SK-N-SH treated with all-trans-retinoic acid at 6 μM for 48 hours (cell line): Measurements from ENCODE around the gene AK3.

Source experiments
- ATAC-seq: fragments of 200-7000 bp; cut with Tn5 transposase; 3 replicates; pipeline ENCODE4 v1.9.1; 2020; ENCODE audit warnings: mild to moderate bottlenecking, moderate library complexity
- BACH2 ChIP-seq: fragments of 250-450 bp; sonication (Bioruptor Pico); IDR thresholded peaks from 2 replicates; pipeline ENCODE4 v1.9.0; 2021; ENCODE audit warnings: mild to moderate bottlenecking, borderline replicate concordance
- CREB5 ChIP-seq: fragments of 250-450 bp; sonication (Bioruptor Pico); IDR thresholded peaks from 2 replicates; pipeline ENCODE4 v1.5.1; 2020; ENCODE audit warnings: low read depth, mild to moderate bottlenecking, moderate library complexity
- CSDC2 ChIP-seq: fragments of 250-450 bp; sonication (Bioruptor Pico); IDR thresholded peaks from 2 replicates; pipeline ENCODE4 v1.5.0; 2020; ENCODE audit warnings: mild to moderate bottlenecking, moderate library complexity
- CSRNP3 ChIP-seq: fragments of 250-450 bp; sonication (Bioruptor Pico); IDR thresholded peaks from 2 replicates; pipeline ENCODE4 v1.5.1; 2021; ENCODE audit warnings: mild to moderate bottlenecking, moderate library complexity
- ESRRG ChIP-seq: fragments of 250-450 bp; sonication (Bioruptor Pico); IDR thresholded peaks from 2 replicates; pipeline ENCODE4 v1.6.1; 2021; ENCODE audit warnings: mild to moderate bottlenecking
- GLIS3 ChIP-seq: fragments of 250-450 bp; sonication (Bioruptor Pico); IDR thresholded peaks from 2 replicates; pipeline ENCODE4 v1.5.0; 2020; ENCODE audit warnings: mild to moderate bottlenecking, moderate library complexity
- ISL1 ChIP-seq: fragments of 250-450 bp; sonication (Bioruptor Pico); IDR thresholded peaks from 2 replicates; pipeline ENCODE4 v2.1.2; 2022; ENCODE audit warnings: mild to moderate bottlenecking, moderate library complexity
- PATZ1 ChIP-seq: fragments of 250-450 bp; sonication (Bioruptor Pico); IDR thresholded peaks from 2 replicates; pipeline ENCODE4 v1.8.0; 2020; ENCODE audit warnings: mild to moderate bottlenecking, moderate library complexity, borderline replicate concordance
- POU6F1 ChIP-seq: fragments of 250-450 bp; sonication (Bioruptor Pico); IDR thresholded peaks from 2 replicates; pipeline ENCODE4 v1.8.0; 2021; ENCODE audit warnings: low read depth, mild to moderate bottlenecking, moderate library complexity, borderline replicate concordance
- PPARA ChIP-seq: fragments of 250-450 bp; sonication (Bioruptor Pico); IDR thresholded peaks from 2 replicates; pipeline ENCODE4 v1.5.0; 2020; ENCODE audit warnings: mild to moderate bottlenecking, borderline replicate concordance
- SNAI2 ChIP-seq: fragments of 250-450 bp; sonication (Bioruptor Pico); IDR thresholded peaks from 2 replicates; pipeline ENCODE4 v1.5.0; 2020; ENCODE audit warnings: mild to moderate bottlenecking, moderate library complexity
- TCF4 ChIP-seq: fragments of 250-450 bp; sonication (Bioruptor Pico); IDR thresholded peaks from 2 replicates; pipeline ENCODE4 v1.8.0; 2021; ENCODE audit warnings: mild to moderate bottlenecking, moderate library complexity, borderline replicate concordance
- TSHZ2 ChIP-seq: fragments of 250-450 bp; sonication (Bioruptor Pico); IDR thresholded peaks from 2 replicates; pipeline ENCODE4 v1.5.0; 2020; ENCODE audit warnings: mild to moderate bottlenecking, moderate library complexity
- ZC3H10 ChIP-seq: fragments of 250-450 bp; sonication (Bioruptor Pico); IDR thresholded peaks from 2 replicates; pipeline ENCODE4 v1.5.1; 2021; ENCODE audit warnings: mild to moderate bottlenecking, moderate library complexity
- ZFP3 ChIP-seq: fragments of 250-450 bp; sonication (Bioruptor Pico); IDR thresholded peaks from 2 replicates; pipeline ENCODE4 v1.5.0; 2020; ENCODE audit warnings: mild to moderate bottlenecking, moderate library complexity
- ZFP30 ChIP-seq: fragments of 450-650 bp; formaldehyde crosslinking; IDR thresholded peaks from 2 replicates; pipeline ENCODE4 v1.5.0; 2022; ENCODE audit warnings: mild to moderate bottlenecking, moderate library complexity
- ZNF565 ChIP-seq: fragments of 450-650 bp; formaldehyde crosslinking; conservative IDR thresholded peaks from 2 replicates; pipeline ENCODE4 v1.5.0; 2020; ENCODE audit warnings: low read depth, mild to moderate bottlenecking, moderate library complexity
- ZNF8 ChIP-seq: fragments of 450-650 bp; formaldehyde crosslinking; IDR thresholded peaks from 2 replicates; pipeline ENCODE4 v1.5.0; 2020; ENCODE audit warnings: mild to moderate bottlenecking, moderate library complexity

The AK3 gene

GRCh38 chr9:4771788-4772187 is 30.8 kb upstream of the AK3 start (continued):
- TF ChIP-seq PATZ1 (no peak), ZNF8 (CRISPR knock-in tag) (no peak), BACH2 (CRISPR knock-in tag) (no peak)

GRCh38 chr9:4769321-4770080 is 28.5 kb upstream of the AK3 start:
- ATAC-seq, result peak; percentile 33; the same call in 2 of the 3 replicates
- TF ChIP-seq POU6F1, result no peak
- TF ChIP-seq ISL1 (CRISPR knock-in tag), result no peak
- no peak for TF ChIP-seq ZNF8 (CRISPR knock-in tag)
- no peak for TF ChIP-seq ZFP3 (CRISPR knock-in tag)
- TF ChIP-seq GLIS3 (CRISPR knock-in tag), result no peak
- TF ChIP-seq PATZ1, result no peak
- no peak for TF ChIP-seq ESRRG (CRISPR knock-in tag)
- no peak for TF ChIP-seq ZNF565 (CRISPR knock-in tag)
- no peak for TF ChIP-seq ZFP30 (CRISPR knock-in tag)
- no peak for TF ChIP-seq BACH2 (CRISPR knock-in tag)
- no peak for TF ChIP-seq PPARA (CRISPR knock-in tag)
- no peak for TF ChIP-seq CSDC2
- TF ChIP-seq, all 23 proteins: peak for 0

- ATAC-seq, result no peak
- TF ChIP-seq ESRRG (CRISPR knock-in tag) (no peak), TSHZ2 (CRISPR knock-in tag) (no peak), GLIS3 (CRISPR knock-in tag) (no peak), TCF4 (CRISPR knock-in tag) (no peak)
Observed at GRCh38 chr9:4768681-4769080, 27.7 kb upstream of the AK3 start.

GRCh38 chr9:4764033-4764432 is 23.0 kb upstream of the AK3 start:
- TF ChIP-seq CREB5 (CRISPR knock-in tag) (no peak), ZFP3 (CRISPR knock-in tag) (no peak), PPARA (CRISPR knock-in tag) (no peak), GLIS3 (CRISPR knock-in tag) (no peak), ZC3H10 (CRISPR knock-in tag) (no peak), CSDC2 (no peak), TSHZ2 (CRISPR knock-in tag) (no peak), TCF4 (CRISPR knock-in tag) (no peak), SNAI2 (CRISPR knock-in tag) (no peak), CSRNP3 (CRISPR knock-in tag) (no peak), ISL1 (CRISPR knock-in tag) (no peak), BACH2 (CRISPR knock-in tag) (no peak)
- ATAC-seq, result no peak
